ENCODE data around the gene NR1D1.

DNA sequence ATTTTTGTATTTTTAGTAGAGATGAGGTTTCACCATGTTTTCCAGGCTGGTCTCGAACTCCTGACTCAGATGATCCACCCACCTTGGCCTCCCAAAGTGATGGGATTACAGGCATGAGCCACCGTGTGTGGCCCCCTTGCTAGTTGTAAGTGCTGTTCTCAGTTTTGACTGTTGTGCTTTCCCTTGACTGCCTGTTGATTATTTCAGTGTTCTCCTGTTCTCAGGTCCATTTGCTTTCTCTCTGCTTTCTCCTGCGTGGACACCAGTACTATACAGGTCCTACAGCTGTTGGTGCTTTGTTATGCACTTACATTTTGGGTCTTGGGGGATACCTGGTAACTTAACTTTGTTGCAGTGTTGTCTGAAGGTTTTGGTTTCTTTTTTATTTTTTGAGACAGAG lies 48.1 kb upstream of the NR1D1 start:
- TF ChIP-seq CTCF (IDR thresholded peaks at IDR 0.05; ENCODE audit: low read depth, low read length) (no peak), POLR2A (IDR thresholded peaks at IDR 0.05; ENCODE audit: extremely low read depth, insufficient read length) (no peak)
- TF ChIP-seq, protein P1, sequence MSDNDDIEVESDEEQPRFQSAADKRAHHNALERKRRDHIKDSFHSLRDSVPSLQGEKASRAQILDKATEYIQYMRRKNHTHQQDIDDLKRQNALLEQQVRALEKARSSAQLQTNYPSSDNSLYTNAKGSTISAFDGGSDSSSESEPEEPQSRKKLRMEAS (IDR thresholded peaks at IDR 0.05; ENCODE audit: low read depth, low read length): no peak

All from NB4 (cell line).